GM18508 (cell line): ENCODE results near the gene KCNAB2.

Experiments
- ATAC-seq: cut with Tn5 transposase; IDR thresholded peaks from one replicate; pipeline ENCODE4 v1.9.1; 2021; ENCODE audit warnings: moderate number of reproducible peaks; ENCODE audit not compliant: insufficient read depth, unreplicated experiment

Gene KCNAB2

DNA sequence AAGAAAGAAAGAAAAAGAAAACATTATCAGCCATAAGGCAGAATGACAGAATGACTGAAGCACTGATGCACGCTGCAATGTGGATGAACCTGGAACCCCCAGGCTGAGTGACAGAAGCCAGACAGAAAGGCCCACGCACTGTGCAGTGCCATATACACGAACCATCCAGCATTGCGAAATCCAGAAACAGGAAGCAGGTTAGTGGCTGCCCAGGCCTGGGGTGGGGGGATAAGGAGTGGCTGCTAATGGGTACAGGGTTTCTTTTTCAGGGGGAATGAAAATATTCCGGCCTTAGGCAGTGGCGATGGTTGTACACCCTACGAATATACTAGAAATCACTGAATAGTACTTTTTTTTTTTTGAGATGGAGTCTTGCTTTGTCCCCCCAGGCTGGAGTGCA is 77.4 kb downstream of the KCNAB2 start:
- no peak for ATAC-seq

DNA sequence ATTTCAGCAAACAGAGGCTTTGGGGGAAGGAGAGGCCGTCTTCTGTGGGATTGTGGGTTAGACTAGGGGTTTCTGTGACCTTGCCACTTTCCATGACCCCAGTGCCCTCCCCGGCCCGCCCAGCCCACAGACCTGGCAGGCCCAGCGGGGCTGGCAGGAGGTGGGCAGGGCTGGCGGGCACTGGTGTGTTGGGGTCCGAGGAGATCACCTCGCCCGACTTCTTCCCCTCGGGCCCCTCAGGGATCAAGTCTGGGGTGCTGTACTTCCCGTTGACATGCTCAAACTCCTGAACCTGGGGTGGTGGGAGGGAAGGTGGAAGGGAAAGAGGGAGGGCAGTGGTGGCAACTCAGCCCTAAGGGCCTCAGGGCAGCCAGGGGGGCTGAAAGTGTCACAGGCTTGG is 78.1 kb downstream of the KCNAB2 start:
- ATAC-seq, result no peak

DNA sequence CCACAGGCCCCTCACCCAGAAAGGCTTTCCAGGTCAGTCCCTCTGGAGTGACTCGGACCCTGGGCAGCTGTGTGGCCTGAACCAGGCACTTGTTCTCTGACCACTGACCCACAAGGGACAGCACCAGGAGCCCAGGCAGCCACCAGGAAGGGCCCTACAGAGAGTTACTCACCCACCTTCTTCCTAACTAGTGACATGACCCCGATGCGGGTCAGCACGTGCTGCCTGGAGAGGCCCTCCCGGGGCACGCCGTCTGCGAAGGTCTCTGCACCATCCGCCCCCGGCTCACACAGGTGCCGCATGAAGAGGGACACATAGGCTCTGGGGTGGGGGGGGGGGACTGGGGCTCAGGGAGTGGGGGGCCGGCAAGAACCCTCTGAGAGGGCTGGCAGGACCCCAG is 78.7 kb downstream of the KCNAB2 start:
- no peak for ATAC-seq

DNA sequence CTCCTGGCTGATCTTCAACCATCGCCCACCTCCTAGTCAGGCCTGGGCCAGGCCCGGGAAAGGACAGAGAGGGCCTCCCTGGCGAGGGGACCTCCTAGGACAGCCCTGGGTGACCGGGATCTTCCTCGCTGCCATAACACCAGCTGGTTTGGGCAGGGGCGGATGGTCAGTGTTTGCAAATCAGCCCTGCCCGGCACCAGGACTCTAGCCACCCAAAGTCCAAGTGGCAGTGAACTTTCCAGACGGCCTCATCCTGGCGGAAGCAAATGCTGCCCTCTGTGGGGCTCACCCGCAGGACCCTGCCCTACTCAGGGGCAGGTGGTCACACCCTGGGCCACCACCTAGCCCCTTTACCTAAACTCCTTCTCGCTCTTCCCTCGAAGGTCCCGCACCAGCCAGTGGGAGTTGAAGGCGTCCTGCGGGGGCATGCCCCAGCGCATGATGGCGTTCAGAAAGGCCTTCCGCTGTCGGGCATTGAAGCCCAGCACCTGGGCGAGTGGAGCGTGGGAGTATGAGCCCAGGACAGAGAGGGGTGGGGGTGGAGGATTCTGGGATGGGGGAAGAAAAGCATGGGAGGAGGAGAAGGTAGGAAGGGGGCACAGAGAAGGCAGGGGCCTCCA is 79.2 kb downstream of the KCNAB2 start:
- no peak for ATAC-seq

DNA sequence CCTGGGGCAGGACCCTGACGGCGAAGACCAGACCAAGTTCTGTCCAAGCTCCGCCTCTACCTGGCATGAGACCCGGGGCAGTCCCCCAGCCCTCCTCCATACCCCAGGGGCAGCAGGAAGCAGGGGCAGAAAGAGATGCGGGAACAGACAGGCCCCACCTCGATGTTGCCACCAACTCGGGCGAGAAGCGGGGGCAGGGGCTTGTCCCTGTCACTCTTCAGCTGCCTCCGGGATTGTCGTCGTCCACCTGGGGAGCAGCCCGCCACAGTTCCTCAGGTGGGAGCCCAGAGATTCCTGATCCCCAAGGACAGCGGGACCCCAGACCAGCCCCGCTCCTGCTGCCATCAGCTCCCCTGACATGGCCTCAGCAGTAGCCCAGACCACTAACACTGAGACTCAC is 79.7 kb downstream of the KCNAB2 start:
- ATAC-seq, result no peak

DNA sequence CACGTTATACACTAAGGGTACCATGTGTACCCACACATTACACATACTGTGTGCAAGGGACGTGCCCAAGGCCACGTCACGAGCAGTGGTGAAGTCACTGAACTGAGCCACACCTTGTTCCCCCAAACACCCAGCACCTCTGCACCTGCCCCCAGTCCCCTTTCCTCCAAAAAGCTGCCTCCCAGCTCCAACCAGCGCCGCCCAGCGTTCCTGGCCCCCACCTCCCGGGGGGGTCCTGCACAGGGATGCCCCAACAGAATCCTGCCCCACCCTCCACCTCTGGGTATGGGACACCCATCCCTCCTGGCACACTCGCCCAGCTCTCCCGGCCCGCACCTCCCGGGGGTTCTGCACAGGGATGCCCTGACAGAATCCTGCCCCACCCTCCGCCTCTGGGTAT is 80.3 kb downstream of the KCNAB2 start:
- ATAC-seq, result no peak

DNA sequence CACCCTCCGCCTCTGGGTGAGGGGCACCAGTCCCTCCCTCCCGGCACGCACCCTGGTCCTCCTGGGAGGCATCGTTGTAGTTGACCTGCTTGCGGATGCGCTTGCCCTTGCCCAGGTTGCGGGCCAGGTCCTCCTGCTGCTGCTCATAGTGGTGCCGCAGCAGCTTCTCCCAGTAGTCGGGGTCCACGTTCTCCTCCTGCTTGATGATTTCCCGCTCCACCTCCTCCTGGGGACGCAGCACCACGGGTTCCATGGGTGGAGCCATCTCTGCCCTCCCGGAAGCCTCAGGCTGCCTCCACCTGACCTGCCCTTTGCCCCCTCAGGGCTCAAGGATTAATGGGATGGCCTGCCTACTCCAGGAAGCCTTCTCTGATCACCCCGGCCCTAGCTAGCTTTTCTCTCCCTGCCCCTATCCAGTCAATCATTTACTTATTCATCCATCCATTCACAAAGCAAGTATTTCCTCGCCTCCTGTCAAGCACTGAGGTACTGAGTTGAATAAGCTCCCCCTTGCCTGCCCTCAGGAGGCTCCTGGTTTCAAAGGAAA is 80.9 kb downstream of the KCNAB2 start:
- no peak for ATAC-seq

DNA sequence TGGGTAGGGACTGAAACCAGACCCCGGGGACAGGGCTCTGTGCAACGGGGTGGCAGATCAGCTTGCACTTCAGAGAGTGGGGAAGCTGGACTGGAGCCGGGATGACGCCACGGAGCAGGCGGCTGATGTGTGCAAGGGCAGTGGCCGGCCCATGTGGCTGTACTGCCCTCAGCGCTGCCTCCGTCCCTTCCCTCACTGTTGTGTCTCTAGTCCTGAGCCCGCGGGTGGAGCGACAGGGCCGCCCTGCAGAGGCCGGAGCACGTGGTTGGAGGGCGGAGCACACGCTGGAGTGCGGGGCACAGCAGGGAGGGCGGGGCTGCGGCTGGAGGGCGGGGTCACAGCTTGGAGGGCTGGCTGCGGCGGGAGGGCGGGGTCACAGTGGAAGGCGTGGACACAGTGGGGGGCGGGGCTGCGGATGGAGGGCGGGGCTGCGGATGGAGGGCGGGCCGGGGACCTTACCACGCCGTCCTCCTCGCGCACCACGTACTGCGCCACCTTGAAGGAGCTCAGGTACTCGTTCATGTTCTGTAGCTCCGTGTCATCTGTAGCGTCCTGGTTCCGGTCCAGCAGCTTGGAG is 82.0 kb downstream of the KCNAB2 start:
- no peak for ATAC-seq

DNA sequence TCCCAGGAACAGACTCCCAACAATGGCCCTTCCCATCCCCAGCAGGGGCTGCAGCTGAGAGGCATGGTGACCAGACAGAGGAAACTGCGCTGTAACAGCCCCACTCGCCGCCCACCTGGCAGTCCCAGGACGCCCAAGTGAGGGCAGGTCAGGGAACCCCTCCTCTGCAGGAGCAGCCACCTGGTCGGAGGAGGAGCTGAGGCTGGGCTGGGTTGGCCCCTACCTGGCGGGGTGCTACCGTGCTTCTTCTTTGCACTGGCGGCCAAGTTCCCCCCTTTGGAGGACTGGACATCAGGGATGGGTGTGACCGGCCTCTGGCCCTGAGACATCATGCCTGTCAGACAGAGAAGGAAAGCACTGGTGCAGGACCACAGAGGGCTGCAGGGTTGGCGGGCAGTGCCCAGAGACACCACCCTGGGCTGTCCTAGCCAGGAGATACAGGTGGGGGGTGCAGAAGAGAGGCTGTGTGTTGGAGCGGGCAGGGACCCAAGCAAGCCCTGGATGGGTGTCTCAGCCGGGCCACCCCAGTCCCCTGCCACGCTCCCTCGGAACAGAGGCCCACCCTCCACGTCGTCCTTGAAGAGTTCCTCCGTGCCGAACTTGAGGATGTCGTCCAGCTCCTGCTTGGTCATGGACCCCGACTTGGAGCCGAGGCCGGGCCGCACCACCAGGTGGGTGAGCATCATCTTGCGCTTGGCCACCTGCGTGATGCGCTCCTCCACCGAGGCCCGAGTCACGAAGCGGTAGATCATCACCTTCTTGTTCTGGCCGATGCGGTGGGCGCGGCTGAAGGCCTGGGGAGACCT is 82.8 kb downstream of the KCNAB2 start:
- no peak for ATAC-seq

DNA sequence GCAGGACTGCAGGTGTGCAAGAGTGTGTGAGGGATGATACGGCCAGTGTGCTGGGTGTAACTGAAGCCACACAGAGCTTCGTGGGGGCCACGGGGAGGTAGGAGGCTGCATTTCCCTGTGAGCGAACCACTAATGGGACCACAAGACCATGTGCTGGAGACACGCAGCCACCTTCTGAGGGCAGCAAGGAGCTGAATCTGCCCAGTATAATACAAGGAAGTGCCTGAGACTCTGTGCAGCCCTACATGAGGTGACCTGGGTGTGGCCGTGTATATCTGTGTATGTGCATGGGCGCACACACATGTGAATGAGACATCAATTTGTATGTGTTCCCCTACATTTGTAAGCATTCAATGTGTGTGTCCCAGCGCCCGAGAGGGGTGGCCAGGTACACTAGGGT is 83.6 kb downstream of the KCNAB2 start:
- ATAC-seq, result no peak

DNA sequence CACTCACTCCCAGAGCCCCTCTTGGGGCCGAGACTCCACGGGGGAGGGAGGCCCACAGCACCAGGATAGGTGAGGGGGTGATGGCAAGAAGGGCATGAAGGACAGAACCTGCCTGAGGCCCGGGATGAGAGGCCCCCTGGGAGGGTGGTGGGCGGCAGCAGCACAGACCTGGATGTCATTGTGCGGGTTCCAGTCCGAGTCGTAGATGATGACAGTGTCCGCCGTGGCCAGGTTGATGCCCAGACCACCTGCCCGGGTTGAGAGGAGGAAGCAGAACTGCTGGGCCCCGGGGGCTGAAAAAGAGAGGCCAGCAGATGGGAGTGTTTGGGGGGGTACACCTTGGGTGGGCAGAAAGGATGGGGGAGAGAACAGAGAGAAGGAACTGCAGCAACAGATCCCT is 84.3 kb downstream of the KCNAB2 start:
- no peak for ATAC-seq

DNA sequence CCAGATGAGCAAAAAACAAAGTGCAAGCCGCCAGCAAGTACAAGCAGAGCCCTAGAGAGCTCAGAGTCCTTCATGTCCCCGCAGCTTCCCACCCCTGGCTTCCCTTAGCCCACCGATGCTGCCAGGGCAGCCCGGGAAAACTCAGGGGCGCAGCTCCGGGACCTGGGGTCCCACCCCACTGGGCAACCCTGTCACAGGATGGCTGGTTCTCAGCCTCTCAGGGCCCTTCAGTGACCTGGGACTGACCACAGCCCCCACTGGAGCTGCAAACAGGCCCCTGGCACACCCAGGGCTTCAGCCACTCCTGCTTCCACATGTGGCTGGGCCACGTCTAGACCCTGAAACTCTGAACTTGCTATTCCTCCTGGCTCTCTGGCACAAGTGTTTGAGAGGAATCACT is 84.9 kb downstream of the KCNAB2 start:
- no peak for ATAC-seq

DNA sequence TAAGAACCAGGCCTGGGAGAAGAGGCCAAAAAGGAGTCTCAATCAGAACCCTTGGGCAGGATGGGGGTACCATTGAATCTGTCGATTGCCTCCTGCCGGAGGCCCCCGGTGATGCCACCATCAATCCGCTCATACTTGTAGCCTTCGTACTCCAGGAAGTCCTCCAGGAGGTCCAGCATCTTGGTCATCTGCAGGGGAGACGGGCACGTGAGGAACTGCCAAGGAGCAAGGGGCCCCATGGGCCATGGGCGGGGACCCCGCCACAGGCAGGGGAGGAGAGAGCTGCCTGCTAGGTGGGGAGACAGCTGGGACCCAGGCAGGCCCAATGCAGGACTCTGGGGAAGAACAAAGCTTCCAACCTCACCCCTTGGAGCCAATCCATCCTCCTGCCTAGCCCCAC is 85.9 kb downstream of the KCNAB2 start:
- ATAC-seq, result no peak

DNA sequence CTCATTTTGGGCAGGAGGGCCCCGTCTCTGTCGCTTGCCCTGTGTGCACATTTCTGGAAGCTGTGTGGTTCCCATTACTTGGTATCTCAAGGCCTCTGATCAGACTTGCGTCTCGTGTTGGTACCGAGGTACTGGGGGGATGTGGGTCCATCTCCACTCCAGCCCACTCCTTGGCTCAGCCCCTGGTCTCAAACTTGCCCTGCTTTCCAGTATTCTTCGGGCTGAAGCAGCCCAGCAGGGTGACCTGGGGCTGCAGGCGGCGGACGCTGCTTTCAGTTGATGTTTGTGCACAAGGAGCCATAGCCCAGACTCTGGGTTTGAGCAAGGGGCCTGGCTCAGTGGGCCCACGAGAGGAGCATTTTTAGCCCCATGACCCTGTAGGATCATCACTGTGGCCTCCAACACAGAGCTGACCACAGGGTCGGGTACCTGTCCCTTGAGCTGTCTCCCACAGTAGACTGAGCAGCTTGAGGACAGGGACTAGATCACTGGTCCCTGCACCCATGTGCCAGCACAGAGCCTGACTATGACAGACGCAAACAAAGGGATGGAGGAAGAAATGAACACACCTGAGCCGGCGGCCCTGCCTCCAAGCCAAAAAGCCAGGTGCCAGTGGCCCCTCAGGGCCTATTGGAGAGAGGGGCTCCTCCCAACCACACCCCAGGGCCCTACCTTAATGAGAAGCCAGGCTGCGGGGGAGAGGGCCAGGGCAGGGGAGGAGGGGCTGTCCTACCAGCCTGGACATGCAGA is 87.6 kb downstream of the KCNAB2 start:
- ATAC-seq, result no peak

DNA sequence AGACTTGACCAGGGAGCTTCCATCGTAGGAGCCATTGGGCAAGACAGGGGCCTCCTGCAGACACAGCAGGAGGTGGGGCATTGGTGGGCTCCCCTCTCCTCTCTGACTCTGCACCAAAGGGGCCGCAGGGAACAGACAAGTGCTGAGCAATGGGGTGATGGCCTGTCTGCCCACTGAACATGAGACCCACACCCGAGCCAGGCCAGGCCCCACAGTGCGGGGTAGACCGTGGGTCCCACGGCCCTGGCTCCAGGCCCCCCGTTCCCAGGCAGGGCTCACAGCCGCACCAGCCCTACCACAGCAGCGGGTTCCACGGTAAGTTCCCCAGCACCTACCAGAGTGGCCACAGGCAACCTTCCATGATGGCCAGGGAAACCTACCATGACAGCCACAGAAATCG is 88.5 kb downstream of the KCNAB2 start:
- ATAC-seq, result no peak

DNA sequence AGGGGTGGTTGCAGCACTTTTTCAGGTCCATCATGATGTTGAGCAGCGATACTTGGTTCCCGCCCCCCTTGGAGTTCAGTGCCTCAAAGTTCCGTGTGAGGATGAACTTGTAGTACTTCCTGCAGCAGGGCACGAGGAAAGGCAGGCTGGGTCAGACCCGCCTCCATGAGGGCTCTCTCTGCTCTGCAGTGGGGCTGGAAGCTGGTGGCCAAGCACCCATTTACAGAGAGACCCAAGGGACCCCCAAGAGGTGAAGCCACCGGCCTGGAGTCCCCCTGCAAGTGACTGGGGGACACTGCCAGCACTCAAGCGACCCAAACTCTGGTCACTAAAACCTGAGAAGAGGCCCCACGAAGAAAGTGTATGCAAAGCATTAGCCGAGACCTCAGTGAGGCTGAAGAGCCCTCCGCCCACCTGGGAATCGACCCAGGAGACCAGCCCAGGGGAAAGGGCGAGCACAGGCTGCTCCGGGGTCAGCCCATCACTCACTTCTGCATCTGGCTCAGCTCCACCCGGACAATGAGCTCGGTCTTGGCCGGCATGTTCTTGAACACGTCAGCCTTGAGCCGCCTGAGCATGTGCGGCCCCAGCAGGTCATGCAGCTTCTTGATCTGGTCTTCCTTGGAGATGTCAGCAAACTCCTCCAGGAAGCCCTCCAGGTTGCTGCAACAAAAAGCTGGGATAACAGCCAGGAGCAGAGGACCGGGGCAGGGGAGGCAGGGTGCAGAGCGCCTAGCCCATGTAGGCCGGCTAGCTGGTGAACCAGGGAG is 89.2 kb downstream of the KCNAB2 start:
- no peak for ATAC-seq

DNA sequence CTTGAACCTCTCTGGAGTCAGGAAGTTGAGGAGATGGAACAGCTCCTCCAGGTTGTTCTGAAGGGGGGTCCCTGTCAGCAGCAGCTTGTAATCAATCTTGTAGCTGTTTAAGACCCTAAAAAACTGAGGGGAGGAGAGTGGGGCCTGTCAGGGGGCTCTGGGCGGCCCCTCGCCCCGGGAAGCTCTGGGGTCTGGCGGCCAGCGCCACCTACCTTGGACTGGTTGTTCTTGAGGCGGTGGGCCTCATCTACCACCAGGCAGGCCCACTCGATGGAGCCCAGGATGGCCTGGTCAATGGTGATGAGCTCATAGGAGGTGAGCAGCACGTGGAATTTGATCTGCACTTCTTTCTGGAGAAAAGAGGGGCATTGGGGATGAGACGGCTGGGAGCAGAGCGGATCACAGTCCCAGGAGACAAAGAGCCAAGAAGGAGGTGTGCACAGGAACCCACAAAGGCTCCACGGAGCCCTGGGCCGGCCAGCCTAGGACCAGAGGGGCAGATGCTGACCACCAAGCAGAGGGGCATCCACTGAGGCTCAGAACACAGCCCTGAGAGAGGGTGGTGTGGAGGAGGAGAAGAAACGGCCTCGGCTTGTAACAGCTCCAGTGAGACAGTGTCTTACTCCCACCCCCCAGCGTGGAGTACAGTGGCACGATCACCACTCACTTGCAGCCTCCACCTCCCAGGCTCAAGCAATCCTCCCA is 91.0 kb downstream of the KCNAB2 start:
- ATAC-seq, result no peak

DNA sequence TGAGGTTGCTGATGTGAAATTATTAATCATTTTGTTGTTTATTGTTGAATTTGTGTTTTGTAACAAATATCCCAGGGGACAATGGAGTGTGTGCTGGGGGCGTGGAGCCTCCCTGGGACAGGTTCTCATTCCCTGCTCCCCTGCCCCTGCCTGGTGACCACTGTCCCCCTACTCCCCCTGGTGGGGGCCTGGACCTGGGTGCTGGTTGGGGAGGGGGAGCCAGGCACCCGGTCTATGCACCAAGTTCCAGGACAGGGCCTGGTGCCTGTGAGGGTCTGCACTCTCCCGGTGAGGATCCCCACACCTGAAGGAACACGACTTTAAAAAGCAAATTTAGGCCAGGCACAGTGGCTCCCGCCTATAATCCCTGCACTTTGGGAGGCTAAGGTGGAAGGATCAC is 92.1 kb downstream of the KCNAB2 start:
- no peak for ATAC-seq

DNA sequence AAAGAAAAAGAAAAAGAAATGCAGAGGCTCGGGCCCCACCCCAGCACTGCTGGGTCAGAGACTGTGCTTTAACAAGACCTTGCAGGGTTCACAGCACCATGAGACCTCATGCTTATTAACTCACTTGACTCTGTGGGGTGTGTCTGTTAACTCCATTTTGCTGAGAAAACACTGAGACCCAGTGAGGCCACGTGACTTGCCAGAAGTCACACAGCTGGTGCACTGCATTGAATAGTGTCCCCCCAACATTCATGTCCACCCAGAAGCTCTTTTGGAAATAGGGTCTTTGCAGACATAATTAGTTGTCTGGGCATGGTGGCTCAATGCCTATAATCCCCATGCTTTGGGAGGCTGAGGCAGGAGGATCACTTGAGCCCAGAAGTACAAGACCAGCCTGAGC is 94.7 kb downstream of the KCNAB2 start:
- no peak for ATAC-seq

DNA sequence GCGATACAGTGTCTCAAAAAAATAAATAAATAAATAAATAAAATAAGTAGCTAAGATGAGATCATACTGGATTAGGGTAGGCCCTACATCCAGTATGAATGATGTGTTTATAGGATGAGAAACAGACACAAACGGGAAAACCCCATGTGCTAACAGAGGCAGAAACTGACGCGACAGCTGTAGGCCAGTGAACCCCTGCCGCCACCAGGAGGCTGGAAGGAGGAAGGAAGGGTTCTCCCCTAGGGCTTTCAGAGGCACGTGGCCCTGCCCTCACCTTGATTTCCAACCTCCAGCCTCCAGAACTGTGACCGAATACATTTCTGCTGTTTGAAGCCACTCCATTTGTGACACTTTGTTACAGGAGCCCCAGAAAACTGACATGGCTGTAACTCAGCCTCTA is 95.9 kb downstream of the KCNAB2 start:
- no peak for ATAC-seq
